SJSA1 (cell line): ENCODE data around the gene SPOCK1. TPM values are rescaled to one million over a fixed set of nuclear protein-coding genes. Genes with fewer than 3 reads are reported as not detected.
"Not testable (repeated sequence)": the region's sequence is repeated elsewhere in the genome, so short reads cannot be mapped to it uniquely, and the experiment has no call there.

Experiments used
- DNase-seq, 2 experiments: peaks; one replicate each; pipeline ENCODE4 v3.0.0-alpha.2; 2015 to 2020; ENCODE audit warnings: low spot score in 2 of 2, low read depth in 1 of 2
- H3K27ac ChIP-seq: fragments of 250-450 bp; sonication (Bioruptor Pico); 2 replicates; pipeline ENCODE4 v1.5.1; 2020; ENCODE audit warnings: mild to moderate bottlenecking, moderate library complexity
- H3K27me3 ChIP-seq: fragments of 250-450 bp; sonication (Bioruptor Pico); replicated peaks from 2 replicates; pipeline ENCODE4 v1.5.1; 2020; ENCODE audit warnings: mild to moderate bottlenecking, moderate library complexity
- H3K36me3 ChIP-seq: fragments of 250-450 bp; sonication (Bioruptor Pico); 2 replicates; pipeline ENCODE4 v1.5.1; 2020; ENCODE audit warnings: mild to moderate bottlenecking
- H3K4me1 ChIP-seq: fragments of 250-450 bp; sonication (Bioruptor Pico); replicated peaks from 2 replicates; pipeline ENCODE4 v1.6.1; 2021; ENCODE audit warnings: mild to moderate bottlenecking
- H3K4me3 ChIP-seq: fragments of 250-450 bp; sonication (Bioruptor Pico); 2 replicates; pipeline ENCODE4 v1.5.1; 2020; ENCODE audit warnings: mild to moderate bottlenecking
- H3K9me3 ChIP-seq: fragments of 250-450 bp; sonication (Bioruptor Pico); replicated peaks from 2 replicates; pipeline ENCODE4 v1.5.1; 2020; ENCODE audit warnings: mild to moderate bottlenecking
- total RNA-seq: library from RNA; depleted of rRNA; stranded (reverse); fragments of >200 nt; shearing (Covaris generic); gene quantifications from 2 replicates; pipeline ENCODE4 v1.2.3, GENCODE V29; 2014; rRNA removed

Gene SPOCK1
- 0.95 TPM in 1 of 2 replicates, not detected in the other for total RNA-seq

- H3K9me3 ChIP-seq, result peaks cover 3% of the 10 kb centered on the region; the same call in 1 of the 2 replicates
- 0 out of 2 replicates have a peak, but pooled peaks cover 2% of the 10 kb centered on the region for H3K36me3 ChIP-seq
- DNase-seq, result peak; percentile 64 to 75
- peaks cover 11% of the 10 kb centered on the region for H3K4me1 ChIP-seq
- peak within 1 kb of the TSS; percentile 24 for H3K4me3 ChIP-seq
- H3K27ac ChIP-seq, result no peak within 1 kb of the TSS
- H3K27me3 ChIP-seq, result peaks cover 37% of the 10 kb centered on the region
Measured at GRCh38 chr5:137498736-137499505, at the start of gene SPOCK1. Gene SPOCK1, minus strand, starts transcription at chr5:137499326.

DNA sequence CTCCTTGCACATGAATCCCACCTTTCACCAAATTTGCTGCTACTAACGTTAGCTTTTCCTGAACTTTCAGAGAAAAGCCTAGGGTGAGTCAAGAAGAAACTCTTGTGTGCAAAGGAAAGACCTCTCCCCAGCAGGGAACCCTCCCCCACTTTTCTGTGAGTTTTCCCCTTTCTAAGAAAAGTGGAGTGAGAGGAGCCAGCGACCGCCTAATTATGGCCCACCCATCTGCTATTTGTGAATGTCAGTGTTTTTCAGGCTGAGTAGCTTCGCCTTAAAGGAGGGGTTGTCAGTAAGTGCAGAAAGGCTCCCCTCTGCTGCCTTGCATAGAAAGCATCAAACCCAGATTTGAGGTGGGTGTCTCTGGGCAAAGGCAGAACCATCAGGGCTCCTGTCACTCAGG, 46.8 kb upstream of the SPOCK1 start:
- Histone ChIP-seq H3K27me3 (no peaks in the 10 kb centered on the region), H3K4me1 (no peaks in the 10 kb centered on the region), H3K27ac (no peak overlapping the region), H3K9me3 (no peaks in the 10 kb centered on the region), H3K36me3 (no peaks in the 10 kb centered on the region), H3K4me3 (no peak overlapping the region)
- DNase-seq, result no peak

- not testable (repeated sequence) for H3K27ac ChIP-seq, H3K4me1 ChIP-seq
Measured at GRCh38 chr5:137535449-137535848, 36.3 kb upstream of the SPOCK1 start.

GRCh38 chr5:137533963-137534362, 34.8 kb upstream of the SPOCK1 start:
- H3K4me1 ChIP-seq, result no peaks in the 10 kb centered on the region
- H3K9me3 ChIP-seq, result no peaks in the 10 kb centered on the region; the same call in 1 of the 2 replicates
- DNase-seq, result no peak

More at GRCh38 chr5:137535449-137535848, 36.3 kb upstream of the SPOCK1 start:
- not testable (repeated sequence) for H3K4me3 ChIP-seq, H3K36me3 ChIP-seq, DNase-seq, H3K27me3 ChIP-seq, H3K9me3 ChIP-seq

DNA sequence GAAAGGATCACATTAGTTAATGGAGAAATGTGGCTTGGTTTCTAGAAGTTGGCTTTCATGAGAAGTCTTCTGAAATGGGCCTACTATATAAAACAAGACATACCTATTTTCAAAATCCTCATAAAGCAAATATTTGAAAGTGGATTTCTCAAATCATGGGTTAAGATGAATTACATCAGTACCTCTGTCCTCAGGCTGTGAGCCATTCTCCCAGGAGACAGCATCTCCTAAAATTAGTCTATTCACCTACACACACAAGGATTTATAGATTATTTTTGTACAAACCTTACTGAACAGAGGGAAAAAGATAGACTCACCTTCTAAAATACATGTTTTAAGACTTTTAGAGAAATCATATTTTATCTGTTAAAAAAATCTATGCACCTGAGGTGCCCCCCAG, 32.1 kb upstream of the SPOCK1 start:
- H3K4me3 ChIP-seq, result no peak overlapping the region
- no peaks in the 10 kb centered on the region for H3K27me3 ChIP-seq
- DNase-seq, result no peak
- H3K27ac ChIP-seq, result no peak overlapping the region
- H3K9me3 ChIP-seq, result no peaks in the 10 kb centered on the region; the same call in 1 of the 2 replicates
- no peaks in the 10 kb centered on the region for H3K36me3 ChIP-seq
- no peaks in the 10 kb centered on the region for H3K4me1 ChIP-seq

More at GRCh38 chr5:137533963-137534362, 34.8 kb upstream of the SPOCK1 start:
- H3K27me3 ChIP-seq, result no peaks in the 10 kb centered on the region
- H3K36me3 ChIP-seq, result no peaks in the 10 kb centered on the region
- no peak overlapping the region for H3K27ac ChIP-seq
- no peak overlapping the region for H3K4me3 ChIP-seq

DNA sequence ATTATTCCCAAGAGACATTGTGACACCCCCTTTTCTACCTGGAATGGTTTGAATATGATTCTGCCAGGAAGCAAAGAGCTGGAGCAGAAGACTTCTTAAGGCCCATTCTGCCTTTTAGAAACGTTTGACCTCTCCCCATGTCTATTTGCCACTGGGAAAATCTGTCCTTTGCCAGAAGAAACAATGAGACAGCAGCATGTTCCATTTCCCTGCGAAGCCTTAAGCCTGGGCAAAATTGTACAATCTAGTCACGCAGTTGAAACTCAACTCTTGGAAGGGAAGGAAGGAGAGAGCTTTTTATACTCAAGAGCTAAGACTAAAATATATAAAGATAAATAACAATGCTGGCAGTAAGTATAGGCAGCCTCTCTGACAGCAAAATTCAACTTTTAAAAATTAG, 22.1 kb upstream of the SPOCK1 start:
- H3K36me3 ChIP-seq, result no peaks in the 10 kb centered on the region
- H3K9me3 ChIP-seq, result no peaks in the 10 kb centered on the region
- H3K4me1 ChIP-seq, result no peaks in the 10 kb centered on the region
- no peak for DNase-seq
- no peak overlapping the region for H3K27ac ChIP-seq
- no peak overlapping the region for H3K4me3 ChIP-seq
- no peaks in the 10 kb centered on the region for H3K27me3 ChIP-seq

- DNase-seq, result no peak
- Histone ChIP-seq H3K36me3 (no peaks in the 10 kb centered on the region), H3K9me3 (no peaks in the 10 kb centered on the region), H3K27me3 (no peaks in the 10 kb centered on the region; the same call in 1 of the 2 replicates), H3K27ac (no peak overlapping the region), H3K4me3 (no peak overlapping the region), H3K4me1 (no peaks in the 10 kb centered on the region)
Measured at GRCh38 chr5:137516961-137517360, 17.8 kb upstream of the SPOCK1 start.

DNA sequence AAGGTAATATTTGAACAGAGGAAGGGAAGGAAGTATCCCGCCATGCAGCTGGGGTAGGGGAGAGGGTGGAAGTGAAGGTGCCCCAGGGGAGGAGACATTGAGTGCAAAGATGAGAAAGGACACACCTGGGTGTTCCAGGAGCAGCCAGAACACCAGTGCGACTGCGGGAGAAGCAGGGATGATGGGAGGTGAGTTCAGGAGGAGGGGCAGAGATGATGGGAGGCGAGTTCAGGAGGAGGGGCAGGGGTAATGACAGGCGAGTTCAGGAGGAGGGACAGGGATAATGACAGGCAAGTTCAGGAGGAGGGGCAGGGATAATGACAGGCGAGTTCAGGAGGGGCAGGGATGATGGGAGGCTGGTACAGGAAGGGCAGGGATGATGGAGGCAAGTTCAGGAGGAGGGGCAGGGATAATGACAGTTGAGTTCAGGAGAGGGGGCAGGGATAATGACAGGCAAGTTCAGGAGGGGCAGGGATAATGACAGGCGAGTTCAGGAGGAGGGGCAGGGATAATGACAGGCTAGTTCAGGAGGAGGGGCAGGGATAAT, 17.2 kb upstream of the SPOCK1 start:
- Histone ChIP-seq H3K9me3 (no peaks in the 10 kb centered on the region), H3K4me1 (no peaks in the 10 kb centered on the region), H3K4me3 (no peak overlapping the region), H3K36me3 (no peaks in the 10 kb centered on the region), H3K27me3 (no peaks in the 10 kb centered on the region; the same call in 1 of the 2 replicates), H3K27ac (no peak overlapping the region)
- DNase-seq, result no peak

DNA sequence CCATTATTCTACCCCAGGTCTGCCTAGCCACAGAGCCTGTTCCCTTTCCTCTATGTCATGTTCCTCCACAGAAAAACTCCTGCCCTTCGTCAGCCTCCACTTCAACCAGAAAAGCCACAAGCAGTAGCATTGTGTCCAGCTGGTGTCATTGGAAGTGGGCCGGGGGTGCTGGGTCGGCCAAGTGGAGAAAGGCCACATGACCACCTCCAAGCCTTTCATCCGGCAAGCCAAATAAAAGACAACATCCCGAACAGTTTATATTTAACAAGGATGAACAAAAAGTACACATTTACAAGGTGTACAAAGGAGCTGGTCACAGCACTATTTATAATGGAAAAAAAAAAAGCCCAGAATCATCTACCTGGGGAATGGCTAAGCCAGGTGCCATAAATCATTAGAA, 16.1 kb upstream of the SPOCK1 start:
- Histone ChIP-seq H3K9me3 (no peaks in the 10 kb centered on the region), H3K27me3 (no peaks in the 10 kb centered on the region; the same call in 1 of the 2 replicates), H3K4me3 (no peak overlapping the region), H3K4me1 (no peaks in the 10 kb centered on the region), H3K36me3 (no peaks in the 10 kb centered on the region), H3K27ac (no peak overlapping the region)
- DNase-seq, result no peak

DNA sequence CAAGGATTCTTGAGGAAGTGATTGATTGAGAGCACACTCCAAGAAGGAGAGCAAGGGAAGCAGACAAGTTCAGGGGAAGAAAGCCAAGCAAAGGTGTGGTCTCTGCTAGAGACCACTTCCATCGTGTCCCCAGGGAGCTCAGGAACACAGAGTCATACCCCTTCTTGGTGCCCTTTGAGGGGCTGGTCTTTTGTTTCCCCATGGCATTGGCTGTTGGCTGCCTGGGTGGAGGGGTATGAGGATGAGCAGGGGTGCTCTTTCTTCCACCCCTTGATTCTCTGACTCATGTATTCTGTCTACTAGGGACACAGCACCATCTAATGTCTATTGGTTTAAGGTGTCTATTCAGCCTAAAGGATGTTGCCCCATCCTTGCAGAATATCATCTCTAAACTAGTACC, 11.5 kb upstream of the SPOCK1 start:
- H3K4me3 ChIP-seq, result no peak overlapping the region
- no peaks in the 10 kb centered on the region; the same call in 1 of the 2 replicates for H3K27me3 ChIP-seq
- no peaks in the 10 kb centered on the region for H3K36me3 ChIP-seq
- H3K9me3 ChIP-seq, result no peaks in the 10 kb centered on the region
- H3K27ac ChIP-seq, result no peak overlapping the region
- H3K4me1 ChIP-seq, result no peaks in the 10 kb centered on the region
- DNase-seq, result no peak

DNA sequence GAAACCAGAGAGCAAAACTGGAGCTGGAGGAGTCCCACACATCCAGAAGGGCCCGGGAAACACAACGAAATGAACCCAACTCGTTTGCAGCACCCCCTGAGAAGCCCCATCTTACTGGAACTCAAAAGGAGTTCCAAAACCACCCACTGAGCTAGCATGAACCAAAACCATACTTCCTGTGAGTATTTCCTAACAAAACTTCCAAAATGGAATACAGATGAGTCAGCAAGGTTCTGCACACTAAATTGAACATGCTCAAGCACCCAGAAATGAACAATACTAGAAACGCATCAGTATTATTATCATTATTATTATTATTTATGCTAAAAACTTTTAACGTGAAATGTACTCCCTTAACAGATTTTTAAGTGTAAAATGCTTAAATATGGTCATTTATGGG, 8.0 kb upstream of the SPOCK1 start:
- Histone ChIP-seq H3K27ac (no peak overlapping the region), H3K4me3 (no peak overlapping the region), H3K9me3 (no peaks in the 10 kb centered on the region), H3K4me1 (no peaks in the 10 kb centered on the region), H3K27me3 (no peaks in the 10 kb centered on the region), H3K36me3 (no peaks in the 10 kb centered on the region)
- DNase-seq, result no peak

DNA sequence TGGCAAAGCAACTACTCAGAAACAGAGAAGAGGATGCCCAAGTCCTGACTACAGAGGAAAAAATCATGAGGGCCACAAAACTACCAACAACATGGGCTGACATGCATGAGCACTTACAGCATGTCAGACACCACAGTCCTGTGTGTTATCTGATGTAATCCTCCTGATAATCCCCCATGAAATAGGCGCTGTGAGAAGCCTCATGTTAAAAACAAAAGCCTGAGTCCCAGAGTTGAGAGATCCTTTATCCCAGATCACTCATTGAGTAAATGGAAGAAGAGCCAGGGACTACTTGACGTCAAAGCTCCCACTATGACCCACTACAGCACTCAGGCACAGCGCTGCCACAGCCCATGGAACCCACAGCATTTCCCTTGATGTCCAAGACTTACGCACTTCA, 7.2 kb upstream of the SPOCK1 start:
- no peaks in the 10 kb centered on the region for H3K4me1 ChIP-seq
- no peak overlapping the region for H3K27ac ChIP-seq
- no peaks in the 10 kb centered on the region for H3K9me3 ChIP-seq
- no peak for DNase-seq
- no peak overlapping the region for H3K4me3 ChIP-seq
- no peaks in the 10 kb centered on the region for H3K27me3 ChIP-seq
- no peaks in the 10 kb centered on the region for H3K36me3 ChIP-seq

DNA sequence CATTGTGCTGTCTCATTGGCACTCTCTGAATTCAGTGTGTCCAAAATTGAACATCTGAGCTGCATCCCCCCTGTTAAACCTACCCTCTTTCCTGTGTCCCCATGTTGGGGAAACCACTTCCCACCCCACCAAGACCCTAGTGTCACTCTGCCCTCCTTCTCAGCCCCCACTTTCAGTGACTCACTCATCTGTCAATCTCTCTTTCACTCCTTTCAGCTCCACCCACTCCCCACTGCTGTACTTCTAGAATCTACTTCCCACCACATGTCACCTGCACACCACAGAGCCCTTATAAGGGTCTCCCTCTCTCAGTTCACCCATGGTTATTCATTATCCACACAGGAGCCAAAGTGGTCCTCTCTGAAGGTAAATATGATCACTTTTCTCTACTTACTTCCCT, 5.8 kb upstream of the SPOCK1 start:
- Histone ChIP-seq H3K4me3 (no peak overlapping the region), H3K27me3 (no peaks in the 10 kb centered on the region), H3K9me3 (no peaks in the 10 kb centered on the region), H3K4me1 (no peaks in the 10 kb centered on the region), H3K27ac (no peak overlapping the region), H3K36me3 (no peaks in the 10 kb centered on the region)
- no peak for DNase-seq

DNA sequence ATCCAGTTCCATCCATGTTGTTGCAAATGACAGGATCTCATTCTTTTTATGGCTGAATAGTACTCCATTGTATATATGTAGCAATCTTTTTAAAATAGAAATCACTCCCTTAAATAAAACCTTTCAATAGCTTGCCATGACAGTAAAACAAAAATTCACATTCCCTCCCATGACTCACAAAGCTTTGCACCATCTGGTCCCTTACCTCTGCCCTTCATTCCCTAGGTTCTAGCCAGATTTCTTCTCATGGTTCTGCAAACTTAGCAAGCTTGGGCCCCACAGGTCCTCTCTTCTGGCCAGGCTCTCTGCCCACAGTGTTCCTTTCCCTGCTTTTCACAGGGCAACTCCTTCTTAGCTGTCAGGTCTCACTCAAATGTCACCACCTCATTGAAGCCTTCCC, 4.3 kb upstream of the SPOCK1 start:
- peaks cover 7% of the 10 kb centered on the region for H3K4me1 ChIP-seq
- peaks cover 3% of the 10 kb centered on the region; the same call in 1 of the 2 replicates for H3K9me3 ChIP-seq
- H3K27me3 ChIP-seq, result peaks cover 7% of the 10 kb centered on the region
- DNase-seq, result no peak
- H3K27ac ChIP-seq, result no peak overlapping the region
- 0 out of 2 replicates have a peak, but pooled peaks cover 2% of the 10 kb centered on the region for H3K36me3 ChIP-seq
- no peak overlapping the region for H3K4me3 ChIP-seq
